Measurements from ENCODE around the gene ENTHD1. TPM values are rescaled to one million over a fixed set of nuclear protein-coding genes. Genes with fewer than 3 reads are reported as not detected.

The ENTHD1 gene
- total and polyA plus RNA-seq, 8 donors: 0.02 TPM; not detected in 7

DNA sequence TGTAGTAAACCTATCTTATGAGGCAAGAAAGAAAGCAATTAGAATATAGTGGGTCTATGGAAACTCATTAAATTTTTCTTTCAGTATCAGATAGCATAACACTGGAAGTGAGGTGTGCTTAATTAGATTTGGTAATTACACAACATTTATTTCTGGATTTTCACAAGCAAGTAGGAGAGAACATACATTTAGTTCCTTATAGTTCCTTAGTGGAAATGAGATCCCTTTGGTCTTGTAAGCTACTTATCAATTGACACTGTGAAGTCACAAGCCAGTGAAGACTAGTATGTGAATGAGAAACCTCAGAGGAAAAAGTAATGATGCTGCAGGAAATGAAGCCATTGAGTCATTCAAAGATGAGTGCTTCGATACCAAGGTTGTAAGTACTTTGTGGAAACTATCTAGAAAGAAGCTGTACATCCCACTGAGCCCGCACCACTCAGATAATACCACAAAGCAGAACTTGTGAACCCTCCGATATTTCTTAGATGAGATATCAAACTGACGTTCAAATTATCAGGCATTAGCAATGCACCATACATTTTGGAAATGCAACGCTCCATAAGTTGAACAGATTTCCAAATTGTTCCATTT is 53.5 kb downstream of the ENTHD1 start:
- Histone ChIP-seq H3K27ac (no peak overlapping the region), H3K36me3 (no peaks in the 10 kb centered on the region), H3K27me3 (no peaks in the 10 kb centered on the region), H3K4me1 (no peaks in the 10 kb centered on the region), H3K4me3 (no peak overlapping the region), H3K9me3 (no peaks in the 10 kb centered on the region)
- WGBS, 2 donors: 80 to 90% methylated on average over 5 of the region's 5 CpGs
- DNase-seq: no peak
- intact Hi-C loops (cut with DNase I): no loop called here
- TF ChIP-seq, protein P1, sequence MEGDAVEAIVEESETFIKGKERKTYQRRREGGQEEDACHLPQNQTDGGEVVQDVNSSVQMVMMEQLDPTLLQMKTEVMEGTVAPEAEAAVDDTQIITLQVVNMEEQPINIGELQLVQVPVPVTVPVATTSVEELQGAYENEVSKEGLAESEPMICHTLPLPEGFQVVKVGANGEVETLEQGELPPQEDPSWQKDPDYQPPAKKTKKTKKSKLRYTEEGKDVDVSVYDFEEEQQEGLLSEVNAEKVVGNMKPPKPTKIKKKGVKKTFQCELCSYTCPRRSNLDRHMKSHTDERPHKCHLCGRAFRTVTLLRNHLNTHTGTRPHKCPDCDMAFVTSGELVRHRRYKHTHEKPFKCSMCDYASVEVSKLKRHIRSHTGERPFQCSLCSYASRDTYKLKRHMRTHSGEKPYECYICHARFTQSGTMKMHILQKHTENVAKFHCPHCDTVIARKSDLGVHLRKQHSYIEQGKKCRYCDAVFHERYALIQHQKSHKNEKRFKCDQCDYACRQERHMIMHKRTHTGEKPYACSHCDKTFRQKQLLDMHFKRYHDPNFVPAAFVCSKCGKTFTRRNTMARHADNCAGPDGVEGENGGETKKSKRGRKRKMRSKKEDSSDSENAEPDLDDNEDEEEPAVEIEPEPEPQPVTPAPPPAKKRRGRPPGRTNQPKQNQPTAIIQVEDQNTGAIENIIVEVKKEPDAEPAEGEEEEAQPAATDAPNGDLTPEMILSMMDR (IDR thresholded peaks at IDR 0.05): no peak
- no peak for FAIRE-seq
- ATAC-seq: no peak

DNA sequence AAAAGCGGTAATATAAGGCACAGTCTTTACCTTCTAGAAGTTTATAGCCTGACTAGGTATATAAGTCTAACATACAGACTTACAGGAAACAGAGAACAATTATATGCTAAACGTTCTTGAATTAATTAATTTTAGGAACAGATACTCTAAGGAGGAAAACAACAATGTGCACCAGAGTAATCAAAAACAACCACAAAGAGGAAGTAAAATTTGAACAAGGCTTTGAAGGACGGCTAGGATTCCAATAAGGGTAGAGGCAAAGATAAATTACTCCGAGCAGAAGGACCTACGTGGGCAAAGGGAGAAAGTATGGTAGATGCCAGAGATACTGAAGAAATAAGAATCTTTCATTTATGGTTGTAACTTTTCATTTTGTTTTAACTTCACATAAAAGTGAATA is 54.4 kb downstream of the ENTHD1 start:
- Histone ChIP-seq H3K9me3 (no peaks in the 10 kb centered on the region), H3K4me1 (no peaks in the 10 kb centered on the region), H3K27me3 (peaks cover 0 to 3% (median 0%) of the 10 kb centered on the region in 4 donors), H3K4me3 (no peak overlapping the region), H3K36me3 (no peaks in the 10 kb centered on the region), H3K27ac (no peak overlapping the region)
- TF ChIP-seq, protein P1 (IDR thresholded peaks at IDR 0.05): no peak
- DNase-seq (no peak), FAIRE-seq (no peak), ATAC-seq (no peak)
- intact Hi-C loops (cut with DNase I): no loop called here
- WGBS, 2 donors: 59 to 64% methylated on average over 5 of the region's 5 CpGs

DNA sequence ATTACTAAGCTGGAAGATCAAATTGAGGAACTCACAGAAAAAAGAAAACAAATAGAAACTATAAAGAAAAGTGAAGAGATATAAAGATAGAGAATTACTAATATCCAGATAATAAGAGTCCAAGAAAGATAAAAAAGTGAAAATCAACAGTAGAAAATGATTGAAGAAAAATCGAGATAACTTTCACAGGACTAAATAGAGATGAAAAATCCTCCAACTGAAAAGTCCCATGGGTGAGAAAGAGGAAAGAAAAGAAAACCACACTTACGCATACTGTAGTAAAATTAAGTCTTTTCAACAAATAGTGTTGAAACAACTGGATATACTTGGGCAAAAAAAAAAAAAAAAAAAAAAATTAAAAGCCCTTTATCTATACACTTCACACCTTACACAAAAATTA is 60.0 kb downstream of the ENTHD1 start:
- H3K9me3 ChIP-seq: no peaks in the 10 kb centered on the region
- H3K4me1 ChIP-seq: no peaks in the 10 kb centered on the region
- intact Hi-C loops (cut with DNase I): no loop called here
- no peak for DNase-seq
- H3K4me3 ChIP-seq: no peak overlapping the region
- peaks cover 0 to 4% (median 2%) of the 10 kb centered on the region in 4 donors for H3K27me3 ChIP-seq
- TF ChIP-seq, protein P1 (IDR thresholded peaks at IDR 0.05): no peak
- no peak for ATAC-seq
- H3K36me3 ChIP-seq: no peaks in the 10 kb centered on the region
- no peak overlapping the region for H3K27ac ChIP-seq
- 65% methylated on average over 2 of the region's 2 CpGs for WGBS, 2 donors
- FAIRE-seq: no peak

DNA sequence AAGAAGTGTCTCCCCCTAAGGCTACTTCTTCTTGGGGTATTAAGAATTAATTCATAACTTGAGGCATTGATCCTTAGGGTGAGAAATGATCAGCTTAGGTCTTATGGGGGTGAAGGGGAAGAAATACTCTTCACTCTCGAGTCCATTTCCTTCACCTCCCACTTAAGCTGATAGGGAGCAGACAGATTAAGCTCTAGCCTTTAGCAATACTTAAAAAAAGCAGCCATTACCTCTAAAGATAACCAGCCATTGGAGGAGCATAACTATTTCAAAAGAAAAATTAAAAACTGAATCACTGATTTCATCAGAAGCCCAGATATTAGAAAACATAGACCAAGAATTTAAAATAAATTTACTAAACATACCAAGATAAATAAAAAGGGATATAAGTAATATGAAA is 60.5 kb downstream of the ENTHD1 start:
- intact Hi-C loops (cut with DNase I): no loop called here
- 0 to 47% methylated on average over 1 of the region's 1 CpG for WGBS, 2 donors
- TF ChIP-seq, protein P1 (IDR thresholded peaks at IDR 0.05): no peak
- no peak for ATAC-seq
- Histone ChIP-seq H3K36me3 (no peaks in the 10 kb centered on the region), H3K4me3 (no peak overlapping the region), H3K9me3 (no peaks in the 10 kb centered on the region), H3K27me3 (peaks cover 0 to 4% (median 2%) of the 10 kb centered on the region in 4 donors), H3K27ac (no peak overlapping the region), H3K4me1 (no peaks in the 10 kb centered on the region)
- FAIRE-seq: peak; percentile 39
- no peak for DNase-seq

DNA sequence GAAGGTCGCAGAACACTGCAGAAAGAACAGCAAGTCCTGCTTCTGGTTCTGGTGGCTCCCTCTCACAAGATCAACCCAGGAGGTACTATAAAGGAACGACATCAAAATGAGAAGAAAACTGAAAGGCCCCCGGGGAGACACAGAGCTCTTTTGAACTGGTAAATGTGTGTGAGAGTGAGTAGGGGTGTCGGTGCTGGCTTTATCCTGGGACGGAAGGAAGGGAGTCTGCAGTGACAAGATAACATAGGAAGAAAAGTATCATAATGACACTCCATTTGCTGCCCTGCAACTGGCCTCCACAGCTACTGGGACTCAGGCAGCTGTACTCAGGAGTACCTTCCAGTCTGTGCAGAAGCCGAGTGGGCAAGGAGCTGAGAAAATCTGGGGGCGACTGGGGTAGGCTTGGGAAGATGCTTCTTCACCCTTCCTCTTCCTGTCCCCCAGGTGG is 60.9 kb downstream of the ENTHD1 start:
- FAIRE-seq: no peak

More for the DNA sequence above, 60.9 kb downstream of the ENTHD1 start:
- Histone ChIP-seq H3K4me1 (no peaks in the 10 kb centered on the region), H3K27ac (no peak overlapping the region), H3K27me3 (peaks cover 0 to 4% (median 2%) of the 10 kb centered on the region in 4 donors), H3K36me3 (no peaks in the 10 kb centered on the region), H3K9me3 (no peaks in the 10 kb centered on the region), H3K4me3 (no peak overlapping the region)
- intact Hi-C loops (cut with DNase I): no loop called here
- ATAC-seq (no peak), DNase-seq (no peak)
- TF ChIP-seq, protein P1 (IDR thresholded peaks at IDR 0.05): no peak
- WGBS, 2 donors: 49 to 54% methylated on average over 7 of the region's 7 CpGs
